Type B pancreatic cell (in vitro differentiated cells): ENCODE measurements around the gene CD4. TPM values are rescaled to one million over a fixed set of nuclear protein-coding genes. Genes with fewer than 3 reads are reported as not detected.

Source experiments
- DNase-seq: peaks from one replicate; pipeline ENCODE4 v3.0.0; 2021; ENCODE audit warnings: mixed read lengths; ENCODE audit not compliant: unreplicated experiment; ENCODE audit errors: extremely low spot score
- H3K27ac Mint-ChIP-seq: 2 replicates; pipeline ENCODE4 v1.8.0; 2021; ENCODE audit warnings: mild to moderate bottlenecking, mixed read lengths
- H3K27me3 Mint-ChIP-seq: 2 replicates; pipeline ENCODE4 v1.8.0; 2021; ENCODE audit warnings: mixed read lengths
- H3K36me3 Mint-ChIP-seq: 2 replicates; pipeline ENCODE4 v1.8.0; 2021; ENCODE audit warnings: mixed read lengths
- H3K4me1 Mint-ChIP-seq: one replicate; pipeline ENCODE4 v1.8.0; 2021; ENCODE audit warnings: mixed read lengths; ENCODE audit not compliant: unreplicated experiment
- H3K4me3 Mint-ChIP-seq: 2 replicates; pipeline ENCODE4 v1.8.0; 2021; ENCODE audit warnings: mild to moderate bottlenecking, mixed read lengths
- H3K9me3 Mint-ChIP-seq: 2 replicates; pipeline ENCODE4 v1.8.0; 2021; ENCODE audit warnings: mixed read lengths
- CTCF ChIP-seq: fragments of 200-600 bp; sonication (generic); conservative IDR thresholded peaks from 2 replicates; pipeline ENCODE4 v1.5.0; 2021; ENCODE audit warnings: antibody characterized with exemption, mild to moderate bottlenecking
- total RNA-seq: library from RNA; stranded (reverse); gene quantifications from 2 replicates; pipeline ENCODE4 v1.2.1, GENCODE V29; 2021; ENCODE audit warnings: low replicate concordance

CD4 gene
- total RNA-seq, 1 donor from 2014 or later, result 0.65 TPM

DNA sequence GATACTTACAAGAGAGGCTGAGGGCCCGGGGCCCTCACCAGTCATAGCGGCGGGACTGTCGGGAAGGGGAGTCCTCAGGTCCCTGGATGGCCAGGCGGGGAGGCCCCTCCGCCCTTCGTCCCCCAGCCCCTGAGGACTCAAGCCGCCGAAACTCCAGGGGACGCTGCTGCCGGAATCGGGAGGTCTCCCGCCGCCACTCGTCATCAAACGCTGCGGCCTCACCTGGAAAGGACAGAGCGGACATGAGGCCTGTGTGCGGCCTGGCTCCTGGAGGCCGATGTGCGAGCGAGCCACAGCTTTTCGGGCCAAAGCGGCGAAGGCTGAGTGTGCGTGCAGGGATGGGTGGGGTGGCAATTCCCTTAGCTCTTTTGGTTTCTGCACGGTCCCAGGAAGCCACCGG lies 40.6 kb upstream of the CD4 start:
- H3K27ac Mint-ChIP-seq, result peak overlapping the region; percentile 2
- H3K27me3 Mint-ChIP-seq, result no peaks in the 10 kb centered on the region
- peaks cover 40% of the 10 kb centered on the region for H3K36me3 Mint-ChIP-seq
- no peak for DNase-seq
- peaks cover 15% of the 10 kb centered on the region for H3K4me1 Mint-ChIP-seq
- no peaks in the 10 kb centered on the region for H3K9me3 Mint-ChIP-seq
- H3K4me3 Mint-ChIP-seq, result no peak overlapping the region
- TF ChIP-seq CTCF, result no peak

- Mint-ChIP-seq H3K36me3 (peaks cover 32% of the 10 kb centered on the region), H3K4me3 (peak overlapping the region; percentile 99), H3K9me3 (no peaks in the 10 kb centered on the region)
Measured at GRCh38 chr12:6750506-6750905, 38.8 kb upstream of the CD4 start.

DNA sequence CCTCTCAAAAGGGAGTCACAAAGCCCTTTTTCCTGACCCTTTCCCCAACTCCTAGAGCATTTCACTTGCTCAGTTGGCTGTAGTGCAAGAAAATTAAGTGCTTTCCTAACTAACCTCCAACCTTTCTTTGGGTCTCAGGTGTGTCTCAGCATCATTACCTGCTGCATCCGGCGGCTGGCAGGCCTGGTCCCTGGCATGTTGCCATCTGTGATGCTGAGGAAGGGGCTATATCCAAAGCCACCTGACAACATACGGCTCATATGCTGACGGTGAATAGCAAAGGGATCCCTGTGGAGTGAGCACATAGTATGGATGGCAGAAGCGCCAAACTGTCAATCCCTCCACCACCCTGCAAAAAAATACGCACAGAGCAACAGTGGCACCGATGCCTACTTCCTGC lies 37.6 kb upstream of the CD4 start:
- H3K36me3 Mint-ChIP-seq, result peaks cover 30% of the 10 kb centered on the region
- no peak for TF ChIP-seq CTCF
- peak overlapping the region; percentile 100 for H3K27ac Mint-ChIP-seq
- peaks cover 18% of the 10 kb centered on the region for H3K4me1 Mint-ChIP-seq
- DNase-seq, result no peak
- H3K9me3 Mint-ChIP-seq, result no peaks in the 10 kb centered on the region
- H3K27me3 Mint-ChIP-seq, result no peaks in the 10 kb centered on the region
- H3K4me3 Mint-ChIP-seq, result peak overlapping the region; percentile 99

More at GRCh38 chr12:6750506-6750905, 38.8 kb upstream of the CD4 start:
- no peak for DNase-seq
- peaks cover 18% of the 10 kb centered on the region for H3K4me1 Mint-ChIP-seq
- TF ChIP-seq CTCF, result no peak
- no peaks in the 10 kb centered on the region for H3K27me3 Mint-ChIP-seq
- peak overlapping the region; percentile 49 for H3K27ac Mint-ChIP-seq

DNA sequence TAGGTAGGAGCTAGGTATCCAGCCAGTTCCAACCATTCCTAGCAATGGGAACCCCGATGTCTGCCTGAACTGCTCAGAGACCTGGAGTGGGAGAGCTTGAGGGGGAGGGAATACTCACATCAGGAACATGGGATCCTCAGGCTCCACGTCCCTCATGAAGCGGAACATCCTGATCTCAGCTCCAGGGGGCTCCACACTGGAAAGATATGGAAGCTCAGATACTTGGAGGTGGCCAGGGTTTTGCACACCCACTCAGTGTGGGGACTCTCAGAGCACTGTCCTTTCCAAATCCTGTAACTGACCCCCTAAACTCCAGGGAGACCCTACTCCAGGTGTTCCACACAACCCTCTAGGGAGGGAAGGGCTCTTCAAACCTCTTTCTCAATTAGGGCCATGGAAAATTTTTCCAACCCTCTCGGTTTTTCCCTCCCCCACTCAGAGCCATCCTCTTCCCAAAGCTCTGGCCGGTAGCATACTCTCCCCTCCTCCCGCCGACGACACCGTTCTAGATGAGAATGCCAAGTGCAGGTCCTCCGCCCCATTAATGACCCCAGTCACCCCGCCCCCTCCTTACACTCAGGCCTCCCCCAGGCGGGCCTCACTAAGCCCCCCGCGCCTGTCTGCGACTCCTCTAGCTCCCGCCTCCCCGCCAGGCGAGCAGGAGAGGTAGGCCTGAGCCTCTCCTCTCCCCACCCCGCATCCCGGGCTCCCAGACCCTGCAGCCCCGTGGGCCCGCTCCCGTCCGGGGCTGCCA lies 37.0 kb upstream of the CD4 start:
- no peak for DNase-seq
- Mint-ChIP-seq H3K4me1 (peaks cover 18% of the 10 kb centered on the region), H3K27me3 (no peaks in the 10 kb centered on the region), H3K9me3 (no peaks in the 10 kb centered on the region), H3K36me3 (peaks cover 26% of the 10 kb centered on the region), H3K27ac (peak overlapping the region; percentile 100), H3K4me3 (peak overlapping the region; percentile 99)
- peak; percentile 61 for TF ChIP-seq CTCF

DNA sequence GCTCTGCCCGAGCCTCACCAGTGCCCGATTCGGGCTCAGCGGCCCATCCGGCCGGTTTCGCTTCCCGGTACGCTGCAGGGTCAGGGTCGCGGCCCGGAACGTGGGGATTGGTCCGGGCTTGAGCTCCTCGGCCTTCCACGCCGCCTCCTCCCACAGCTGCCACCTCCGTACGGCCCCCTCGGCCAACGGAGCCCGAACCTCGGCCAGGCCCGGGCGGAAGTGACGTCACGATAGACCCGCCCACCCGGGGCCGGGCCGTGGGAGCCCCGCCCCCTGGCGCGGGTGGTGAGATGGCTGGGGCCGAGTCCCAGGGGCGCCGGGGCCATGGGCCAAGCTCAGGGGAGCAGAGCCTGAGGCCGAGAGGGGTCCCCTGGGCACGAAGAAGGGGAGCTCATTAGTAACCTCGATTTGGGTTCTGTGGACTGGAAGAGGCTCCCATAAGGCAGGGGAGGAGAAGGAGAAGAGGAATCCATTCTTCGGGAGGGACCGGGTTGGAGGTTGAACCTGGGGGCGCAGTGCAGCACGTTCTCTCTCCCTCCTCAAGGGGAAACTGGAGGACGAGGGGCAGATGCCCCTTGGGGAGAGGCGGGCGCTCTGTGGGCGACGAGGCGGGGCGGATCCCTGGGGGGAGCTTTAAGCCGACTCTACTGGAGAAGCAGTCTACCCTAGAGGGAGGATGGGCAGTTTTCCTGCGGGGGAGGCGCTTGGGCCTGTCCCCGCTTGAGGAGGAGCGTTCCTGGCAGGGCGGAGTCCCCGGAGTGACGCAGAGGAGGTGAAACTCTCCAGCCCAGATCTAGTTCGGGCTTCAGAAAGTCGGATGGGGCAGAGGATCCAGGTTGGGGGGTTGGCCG lies 36.2 kb upstream of the CD4 start, which contains the start of gene MLF2:
Gene MLF2, minus strand, starts transcription at position 221 of the 851 bp plus-strand sequence. CDS start 807 bp downstream, outside the sequence.
- peaks cover 18% of the 10 kb centered on the region for H3K4me1 Mint-ChIP-seq
- H3K27ac Mint-ChIP-seq, result peak within 1 kb of the TSS; percentile 100
- no peaks in the 10 kb centered on the region for H3K9me3 Mint-ChIP-seq
- peak; percentile 99 for DNase-seq
- H3K4me3 Mint-ChIP-seq, result peak within 1 kb of the TSS; percentile 99
- H3K27me3 Mint-ChIP-seq, result no peaks in the 10 kb centered on the region
- peaks cover 18% of the 10 kb centered on the region for H3K36me3 Mint-ChIP-seq
- peak; percentile 99 for TF ChIP-seq CTCF
